Esophagus muscularis mucosa (tissue), 3 donors: Measurements from ENCODE around the gene PSMD14.

Source experiments
- CTCF ChIP-seq, 3 experiments: fragments of 200-600 bp in 2 of 3; fragments of 450-650 bp in 1 of 3; sonication (generic) in 2 of 3; IDR thresholded peaks; one replicate each; pipeline ENCODE4 v1.5.1; 2017 to 2019; ENCODE audit warnings: antibody characterized with exemption in 3 of 3, mild to moderate bottlenecking in 2 of 3, moderate library complexity in 1 of 3
- POLR2AphosphoS5 ChIP-seq, 2 donors: sonication (generic); formaldehyde crosslinking; IDR thresholded peaks; one replicate each; pipeline ENCODE4 v1.6.1; 2017; ENCODE audit warnings: antibody characterized with exemption in 2 of 2

DNA sequence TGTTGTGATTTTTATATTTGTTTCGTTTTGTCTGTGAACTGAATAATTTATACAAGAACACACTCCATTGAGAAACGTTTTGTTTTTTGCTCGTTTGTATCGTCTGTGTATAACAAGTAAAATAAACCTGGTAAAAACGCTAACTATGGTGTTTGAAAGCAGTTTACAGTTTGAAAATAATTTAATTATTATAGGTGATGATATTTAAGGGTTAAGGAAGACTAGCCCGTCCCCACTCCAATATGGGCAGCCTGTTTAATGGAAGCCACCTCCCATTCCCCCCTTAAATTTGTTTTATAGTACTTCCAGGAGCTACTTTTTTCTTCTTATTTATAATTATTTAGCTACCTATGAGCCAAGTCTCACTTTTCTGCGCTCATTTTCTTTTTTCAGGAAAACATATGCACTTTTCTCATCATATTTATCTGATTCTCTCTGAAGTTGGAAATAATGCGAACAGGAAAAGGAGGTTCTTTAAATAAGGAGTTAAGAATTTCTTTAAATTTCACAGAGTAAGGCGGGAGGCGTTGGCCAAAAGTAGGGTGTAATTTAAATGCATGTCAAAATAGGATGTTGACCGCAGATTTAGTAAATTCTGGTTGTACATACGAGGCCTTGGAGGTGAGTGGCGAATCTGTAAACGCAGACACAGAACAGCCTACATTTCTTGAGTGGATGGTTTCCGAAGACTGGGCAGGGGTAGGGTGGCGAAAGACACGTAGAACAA is 117.7 kb downstream of the PSMD14 start:
- TF ChIP-seq CTCF (IDR thresholded peaks at IDR 0.05): no peak
- no peak for TF ChIP-seq POLR2AphosphoS5 (IDR thresholded peaks at IDR 0.05)
